22Rv1 (cell line): ENCODE data around the gene UBQLN2.
A peak's percentile ranks its signal among the peaks of the same experiment; 100 is the strongest.
"Not testable (repeated sequence)": the region's sequence is repeated elsewhere in the genome, so short reads cannot be mapped to it uniquely, and the experiment has no call there.

Experiments used
- H3K27ac ChIP-seq: fragments of 450-650 bp; 2 replicates; pipeline ENCODE4 v1.5.1; 2017
- CTCF ChIP-seq: fragments of 450-650 bp; IDR thresholded peaks from 2 replicates; pipeline ENCODE4 v1.5.1; 2017; ENCODE audit warnings: mild to moderate bottlenecking
- ZFX ChIP-seq: fragments of 450-650 bp; IDR thresholded peaks from 2 replicates; pipeline ENCODE4 v1.6.1; 2017; ENCODE audit warnings: antibody characterized with exemption, borderline replicate concordance

UBQLN2 gene

DNA sequence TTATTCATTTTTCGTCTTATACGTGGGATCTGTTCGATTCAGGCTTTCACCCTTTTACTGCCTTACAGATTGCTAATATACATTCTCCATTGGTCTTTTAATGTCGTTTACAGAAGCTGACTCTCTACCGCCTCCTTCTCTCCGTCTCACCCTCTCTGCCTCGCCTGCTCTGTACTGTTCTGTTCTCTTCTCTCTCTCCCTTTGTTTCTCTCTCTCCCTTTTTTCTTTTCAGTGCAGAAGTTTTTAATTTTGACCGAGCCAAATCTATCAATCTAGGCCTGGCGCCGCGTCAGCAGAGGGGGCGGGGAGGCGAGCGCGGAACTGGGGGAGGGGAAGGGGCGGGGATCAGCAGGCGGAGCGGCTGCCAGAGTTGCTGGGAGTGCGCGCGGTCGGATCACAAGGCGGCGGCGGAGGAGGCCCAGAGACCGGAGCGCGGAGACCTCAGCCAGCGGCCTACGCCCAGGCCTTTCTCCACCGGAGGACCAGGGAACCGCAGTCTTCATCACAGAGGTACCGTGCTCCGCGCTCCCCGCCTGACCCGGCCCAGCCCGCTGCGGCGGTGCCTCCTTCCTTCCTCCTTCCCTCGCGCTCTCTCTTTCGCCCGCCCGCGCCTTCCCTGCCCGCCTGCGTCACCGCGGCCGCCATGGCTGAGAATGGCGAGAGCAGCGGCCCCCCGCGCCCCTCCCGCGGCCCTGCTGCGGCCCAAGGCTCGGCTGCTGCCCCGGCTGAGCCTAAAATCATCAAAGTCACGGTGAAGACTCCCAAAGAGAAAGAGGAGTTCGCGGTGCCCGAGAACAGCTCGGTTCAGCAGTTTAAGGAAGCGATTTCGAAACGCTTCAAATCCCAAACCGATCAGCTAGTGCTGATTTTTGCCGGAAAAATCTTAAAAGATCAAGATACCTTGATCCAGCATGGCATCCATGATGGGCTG lies at the start of gene UBQLN2:
Gene UBQLN2 (plus strand): TSS at position 397 of the 931 bp plus-strand sequence. CDS start 247 bp downstream, at position 644.
- H3K27ac ChIP-seq = peak within 1 kb of the TSS; percentile 80
- TF ChIP-seq ZFX = no peak
- TF ChIP-seq CTCF = peak; percentile 16; the same call in 1 of the 2 replicates

DNA sequence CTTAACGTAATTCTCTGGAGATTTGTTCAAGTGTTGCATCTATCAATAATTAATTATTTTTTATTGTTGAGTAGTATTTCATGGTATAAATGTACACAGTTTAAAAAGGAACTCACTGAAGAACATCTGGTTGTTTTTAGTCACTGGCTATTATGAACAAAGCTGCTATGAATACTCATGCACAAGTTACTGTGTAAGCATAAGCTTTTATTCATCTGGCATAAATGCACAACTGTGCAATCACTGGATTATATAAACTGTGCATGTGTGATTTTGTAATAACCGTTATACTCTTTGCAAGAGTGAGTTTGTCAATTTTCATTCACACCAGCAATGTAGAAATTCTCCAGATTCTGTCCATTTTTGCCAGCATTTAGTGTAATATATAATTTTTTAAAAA lies 43.8 kb upstream of the UBQLN2 start:
- no peak overlapping the region for H3K27ac ChIP-seq
- TF ChIP-seq CTCF (no peak), ZFX (no peak)

DNA sequence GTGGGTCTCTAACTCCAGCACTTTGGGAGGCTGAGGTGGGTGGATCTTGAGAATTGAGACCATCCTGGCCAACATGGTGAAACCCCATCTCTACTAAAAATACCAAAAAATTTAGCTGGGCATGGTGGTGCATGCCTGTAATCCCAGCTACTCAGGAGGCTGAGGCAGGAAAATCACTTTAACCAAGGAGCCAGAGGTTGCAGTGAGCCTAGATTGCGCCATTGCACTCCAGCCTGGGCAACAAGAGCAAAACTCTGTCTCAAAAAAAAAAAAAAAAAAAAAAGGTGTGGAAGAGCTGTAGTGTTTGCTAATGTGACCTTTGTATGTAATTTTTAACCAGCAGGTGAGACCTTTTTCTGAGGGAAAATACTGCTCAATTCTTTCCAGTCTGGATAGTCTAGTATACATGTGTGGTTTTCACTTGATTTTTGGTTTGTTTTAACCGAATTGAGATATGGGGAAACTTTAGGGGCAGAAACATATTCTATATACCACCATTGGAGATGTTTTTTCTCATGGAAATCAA lies 33.9 kb upstream of the UBQLN2 start:
- H3K27ac ChIP-seq = not testable (repeated sequence)

DNA sequence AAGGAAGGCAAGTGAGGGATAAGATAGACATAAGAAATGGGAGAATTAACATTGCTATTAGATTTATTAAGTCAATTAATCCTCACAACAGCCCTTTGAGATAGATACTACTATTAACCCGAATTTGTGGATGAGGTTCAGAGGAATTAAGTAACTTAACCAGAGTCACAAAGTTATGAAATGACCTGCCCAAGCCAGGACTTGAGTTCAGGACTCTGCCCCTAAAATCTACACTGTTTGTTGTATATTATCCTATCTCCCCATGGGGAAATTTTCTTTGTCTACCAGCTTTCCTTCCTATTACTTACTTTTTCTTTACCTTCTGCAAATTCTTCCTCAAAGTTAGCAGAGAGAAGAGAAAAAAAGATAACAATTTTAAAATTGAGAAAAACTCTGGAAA lies 33.4 kb upstream of the UBQLN2 start:
- TF ChIP-seq ZFX (no peak), CTCF (no peak)
- no peak overlapping the region for H3K27ac ChIP-seq

DNA sequence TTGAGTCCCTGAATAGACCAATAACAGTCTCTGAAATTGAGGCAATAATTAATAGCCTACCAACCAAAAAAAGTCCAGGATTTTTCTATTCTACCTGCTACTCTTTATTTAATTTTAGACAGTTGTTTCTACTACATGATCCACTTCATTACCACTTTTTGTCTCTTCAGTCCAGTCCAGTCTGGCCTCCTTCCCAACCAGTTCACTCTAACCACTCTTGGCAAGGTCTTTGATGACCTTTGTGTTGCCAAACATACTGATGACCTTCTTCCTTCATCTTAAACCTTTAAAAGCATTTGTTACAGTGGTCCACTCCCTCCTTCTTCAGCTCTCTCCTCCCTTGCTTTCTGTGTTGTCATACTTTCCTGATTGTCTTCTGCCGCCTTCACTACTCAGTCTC lies 12.8 kb upstream of the UBQLN2 start:
- TF ChIP-seq ZFX (no peak), CTCF (no peak)
- no peak overlapping the region for H3K27ac ChIP-seq

DNA sequence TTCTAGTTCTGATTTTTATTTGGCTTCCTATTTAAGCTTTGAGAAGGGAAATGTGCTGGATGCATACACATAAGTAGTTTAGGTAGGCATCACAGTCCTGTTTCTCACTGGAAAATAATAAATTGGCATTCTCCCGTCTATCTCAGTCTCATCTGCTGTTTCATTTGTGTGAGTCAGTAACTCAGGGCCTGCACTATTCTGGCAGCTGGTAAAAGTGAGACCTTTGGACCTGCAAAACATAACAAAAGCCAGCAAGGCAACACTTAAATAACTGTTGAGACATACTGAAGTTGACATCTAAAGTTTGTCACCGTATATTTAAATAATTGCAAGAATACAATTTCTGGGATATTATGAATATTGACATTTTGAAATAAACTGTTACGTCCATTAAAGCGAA lies 8.6 kb upstream of the UBQLN2 start:
- TF ChIP-seq CTCF (no peak), ZFX (no peak)
- H3K27ac ChIP-seq = no peak overlapping the region

DNA sequence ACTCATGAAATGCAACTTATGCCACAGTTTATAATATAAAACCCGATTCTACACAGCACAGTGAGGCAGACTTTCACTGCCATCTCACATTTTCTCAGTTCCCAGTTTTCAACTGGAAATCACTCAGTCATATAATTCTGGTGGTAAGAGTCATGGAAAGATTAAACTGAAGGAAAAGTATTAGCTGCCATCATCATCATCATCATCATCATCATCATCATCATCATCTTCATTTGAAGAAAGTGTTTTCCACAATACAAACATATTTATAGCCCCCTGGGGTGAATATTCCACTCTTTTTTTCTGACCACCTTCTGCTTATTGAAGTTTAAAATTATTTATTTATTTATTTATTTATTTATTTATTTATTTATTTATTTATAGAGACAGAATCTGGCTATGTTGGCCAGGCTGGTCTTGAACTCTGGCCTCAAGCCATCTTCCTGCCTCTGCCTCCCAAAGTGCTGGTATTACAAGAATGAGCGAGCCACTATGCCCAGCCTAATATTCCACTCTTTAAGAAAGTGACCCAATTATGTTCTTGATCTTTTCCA lies 6.0 kb upstream of the UBQLN2 start:
- no peak for TF ChIP-seq ZFX
- H3K27ac ChIP-seq = no peak overlapping the region

DNA sequence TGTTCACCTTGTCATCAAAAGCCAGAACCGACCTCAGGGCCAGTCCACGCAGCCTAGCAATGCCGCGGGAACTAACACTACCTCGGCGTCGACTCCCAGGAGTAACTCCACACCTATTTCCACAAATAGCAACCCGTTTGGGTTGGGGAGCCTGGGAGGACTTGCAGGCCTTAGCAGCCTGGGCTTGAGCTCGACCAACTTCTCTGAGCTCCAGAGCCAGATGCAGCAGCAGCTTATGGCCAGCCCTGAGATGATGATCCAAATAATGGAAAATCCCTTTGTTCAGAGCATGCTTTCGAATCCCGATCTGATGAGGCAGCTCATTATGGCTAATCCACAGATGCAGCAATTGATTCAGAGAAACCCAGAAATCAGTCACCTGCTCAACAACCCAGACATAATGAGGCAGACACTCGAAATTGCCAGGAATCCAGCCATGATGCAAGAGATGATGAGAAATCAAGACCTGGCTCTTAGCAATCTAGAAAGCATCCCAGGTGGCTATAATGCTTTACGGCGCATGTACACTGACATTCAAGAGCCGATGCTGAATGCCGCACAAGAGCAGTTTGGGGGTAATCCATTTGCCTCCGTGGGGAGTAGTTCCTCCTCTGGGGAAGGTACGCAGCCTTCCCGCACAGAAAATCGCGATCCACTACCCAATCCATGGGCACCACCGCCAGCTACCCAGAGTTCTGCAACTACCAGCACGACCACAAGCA lies 898 bp downstream of the UBQLN2 start:
- TF ChIP-seq ZFX (no peak), CTCF (no peak)

More for the DNA sequence above, 898 bp downstream of the UBQLN2 start:
- peak overlapping the region; percentile 80 for H3K27ac ChIP-seq
